Measurements from ENCODE around the gene CSRP2. TPM values are rescaled to one million over a fixed set of nuclear protein-coding genes. Genes with fewer than 3 reads are reported as not detected.

The CSRP2 gene
- 0.84 and 3.5 TPM in 2 replicates for total RNA-seq

DNA sequence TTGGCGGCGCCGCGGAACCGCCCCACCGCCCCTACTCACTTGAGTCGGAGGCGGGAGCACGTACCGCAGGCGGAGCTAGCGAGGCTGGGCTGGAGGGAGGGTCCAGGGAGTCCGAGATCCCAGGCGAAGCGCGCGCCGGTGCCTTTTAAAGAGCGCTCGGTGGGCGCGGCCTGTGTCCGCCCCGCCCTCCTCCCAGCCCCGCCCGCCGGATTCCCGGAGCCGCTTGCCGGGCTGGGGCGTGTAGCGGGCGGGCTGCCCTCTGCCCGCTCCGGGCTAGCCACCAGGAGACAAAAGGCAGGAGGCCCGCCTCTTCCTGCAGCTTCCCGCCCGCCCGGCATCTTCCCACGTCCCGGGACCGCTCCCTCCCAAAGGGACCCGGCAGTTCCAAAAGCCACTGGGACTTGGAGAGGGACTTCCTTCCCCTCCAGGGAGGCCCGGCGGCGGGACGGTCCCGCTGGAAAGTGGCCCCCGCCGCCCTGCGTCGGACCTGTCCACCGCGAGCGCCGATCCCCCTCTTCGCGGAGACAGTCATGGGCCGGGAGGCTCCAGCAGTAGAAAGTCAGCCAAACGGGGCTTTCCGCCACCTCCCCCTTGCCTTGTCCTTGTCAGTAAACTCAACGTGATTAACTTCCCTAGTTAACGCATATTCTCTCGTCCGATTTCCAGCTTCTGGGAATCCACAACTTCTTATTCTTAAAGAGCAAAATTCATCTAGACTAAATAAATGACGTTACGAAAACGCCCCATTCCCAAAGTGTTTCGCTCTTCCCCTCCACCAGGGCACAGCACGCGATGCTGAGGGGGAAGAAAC lies at the start of gene CSRP2:
CSRP2 (minus strand) TSS at position 121 of the 811 bp plus-strand sequence. CDS start 12,759 bp downstream, outside the sequence.
- intact Hi-C loops (cut with micrococcal nuclease): loop anchor here (2.0 to 10.0 kb wide), 2 partner anchors 114 to 136 kb away; partner anchors contain the start of gene ZDHHC17
- no peak within 1 kb of the TSS for H3K27ac Mint-ChIP-seq
- peaks cover 3% of the 10 kb centered on the region for H3K4me1 Mint-ChIP-seq (ENCODE audit: low read depth)
- H3K36me3 Mint-ChIP-seq (ENCODE audit: low read depth): no peaks in the 10 kb centered on the region
- H3K27me3 Mint-ChIP-seq (ENCODE audit: low read depth): peaks cover 62% of the 10 kb centered on the region
- peak; percentile 47 for DNase-seq (ENCODE audit: low spot score)
- H3K4me3 Mint-ChIP-seq (ENCODE audit: low read depth): peak within 1 kb of the TSS; percentile 89
- H3K9me3 Mint-ChIP-seq: no peaks in the 10 kb centered on the region

DNA sequence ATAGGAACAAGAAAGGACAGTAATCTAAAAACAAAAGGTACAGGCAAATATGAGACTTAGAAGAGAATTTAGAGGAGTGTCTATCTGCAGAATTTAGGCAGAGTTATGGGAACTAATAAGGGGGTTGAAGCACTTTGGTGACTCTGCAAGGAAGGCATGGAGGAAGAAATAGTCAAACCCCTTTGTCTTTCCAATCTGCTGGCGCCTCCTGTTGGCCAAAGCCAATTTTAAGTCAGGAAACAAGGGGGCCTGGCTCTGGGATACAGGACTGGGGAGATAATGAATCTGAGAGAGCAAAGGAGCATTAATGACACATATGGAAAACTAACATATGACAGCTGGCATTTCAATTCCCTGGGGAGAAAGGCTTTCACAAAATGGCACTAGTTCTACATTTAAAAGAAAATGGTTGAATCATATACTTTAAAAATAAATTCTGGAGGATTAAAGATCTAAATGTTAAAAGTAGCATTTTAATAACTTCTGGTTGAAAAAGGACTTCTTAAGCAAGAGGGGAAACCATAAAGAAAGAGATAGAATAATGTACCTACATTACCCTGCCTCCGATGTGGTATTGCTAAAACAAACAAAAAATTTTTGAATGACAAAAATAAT lies 48.5 kb upstream of the CSRP2 start:
- peaks cover 2% of the 10 kb centered on the region for H3K27me3 Mint-ChIP-seq (ENCODE audit: low read depth)
- no peaks in the 10 kb centered on the region for H3K36me3 Mint-ChIP-seq (ENCODE audit: low read depth)
- no peak overlapping the region for H3K27ac Mint-ChIP-seq
- no peak overlapping the region for H3K4me3 Mint-ChIP-seq (ENCODE audit: low read depth)
- DNase-seq (ENCODE audit: low spot score): no peak
- intact Hi-C loops (cut with micrococcal nuclease): loop anchor here (1.0 kb wide), 1 partner anchor 306 kb away; no protein-coding TSS in a partner anchor
- H3K4me1 Mint-ChIP-seq (ENCODE audit: low read depth): no peaks in the 10 kb centered on the region
- H3K9me3 Mint-ChIP-seq: no peaks in the 10 kb centered on the region

DNA sequence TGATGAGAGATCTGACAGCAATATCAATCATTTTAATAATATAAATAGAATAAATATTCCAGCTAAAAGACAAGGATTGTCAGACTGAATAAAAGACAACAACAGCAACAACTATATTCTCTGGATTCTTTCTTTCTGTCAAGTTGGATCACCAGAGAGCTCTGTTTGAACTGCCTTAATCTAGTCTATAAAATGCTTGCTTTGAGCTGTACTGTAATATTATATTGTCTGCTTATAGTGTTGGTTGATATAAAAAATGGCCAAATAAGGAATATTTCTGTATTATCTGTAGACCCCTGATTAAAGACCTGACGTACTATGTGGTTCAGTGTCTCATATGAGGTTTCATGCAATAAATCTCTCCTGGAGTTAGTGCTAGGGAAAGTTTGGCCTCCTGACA lies 46.3 kb upstream of the CSRP2 start:
- Mint-ChIP-seq H3K9me3 (no peaks in the 10 kb centered on the region), H3K4me1 (ENCODE audit: low read depth) (peaks cover 2% of the 10 kb centered on the region), H3K27ac (no peak overlapping the region), H3K36me3 (ENCODE audit: low read depth) (no peaks in the 10 kb centered on the region), H3K27me3 (ENCODE audit: low read depth) (peaks cover 3% of the 10 kb centered on the region), H3K4me3 (ENCODE audit: low read depth) (no peak overlapping the region)
- no peak for DNase-seq (ENCODE audit: low spot score)
- intact Hi-C loops (cut with micrococcal nuclease): no loop called here

DNA sequence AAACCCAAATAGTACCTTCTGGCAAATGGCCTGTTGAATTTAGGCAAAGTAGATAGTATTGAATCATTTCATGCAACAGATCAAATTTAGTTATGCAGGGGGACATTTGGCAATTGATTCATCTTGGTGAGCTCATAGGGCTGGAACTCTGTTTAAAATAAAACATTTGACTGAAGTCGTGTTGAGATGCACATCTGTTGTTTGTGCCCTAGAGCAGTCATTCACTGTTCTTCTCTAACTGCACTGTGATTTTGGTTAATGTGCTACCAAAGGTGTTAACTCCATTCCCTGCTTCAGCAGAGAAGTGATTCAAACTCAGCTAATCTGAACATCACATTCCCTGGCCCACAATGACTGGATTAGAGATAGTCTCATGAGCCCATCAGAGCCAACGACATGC lies 44.0 kb upstream of the CSRP2 start:
- Mint-ChIP-seq H3K4me1 (ENCODE audit: low read depth) (peaks cover 4% of the 10 kb centered on the region), H3K36me3 (ENCODE audit: low read depth) (no peaks in the 10 kb centered on the region), H3K27ac (no peak overlapping the region), H3K4me3 (ENCODE audit: low read depth) (no peak overlapping the region), H3K27me3 (ENCODE audit: low read depth) (peaks cover 3% of the 10 kb centered on the region), H3K9me3 (no peaks in the 10 kb centered on the region)
- intact Hi-C loops (cut with micrococcal nuclease): no loop called here
- DNase-seq (ENCODE audit: low spot score): no peak

DNA sequence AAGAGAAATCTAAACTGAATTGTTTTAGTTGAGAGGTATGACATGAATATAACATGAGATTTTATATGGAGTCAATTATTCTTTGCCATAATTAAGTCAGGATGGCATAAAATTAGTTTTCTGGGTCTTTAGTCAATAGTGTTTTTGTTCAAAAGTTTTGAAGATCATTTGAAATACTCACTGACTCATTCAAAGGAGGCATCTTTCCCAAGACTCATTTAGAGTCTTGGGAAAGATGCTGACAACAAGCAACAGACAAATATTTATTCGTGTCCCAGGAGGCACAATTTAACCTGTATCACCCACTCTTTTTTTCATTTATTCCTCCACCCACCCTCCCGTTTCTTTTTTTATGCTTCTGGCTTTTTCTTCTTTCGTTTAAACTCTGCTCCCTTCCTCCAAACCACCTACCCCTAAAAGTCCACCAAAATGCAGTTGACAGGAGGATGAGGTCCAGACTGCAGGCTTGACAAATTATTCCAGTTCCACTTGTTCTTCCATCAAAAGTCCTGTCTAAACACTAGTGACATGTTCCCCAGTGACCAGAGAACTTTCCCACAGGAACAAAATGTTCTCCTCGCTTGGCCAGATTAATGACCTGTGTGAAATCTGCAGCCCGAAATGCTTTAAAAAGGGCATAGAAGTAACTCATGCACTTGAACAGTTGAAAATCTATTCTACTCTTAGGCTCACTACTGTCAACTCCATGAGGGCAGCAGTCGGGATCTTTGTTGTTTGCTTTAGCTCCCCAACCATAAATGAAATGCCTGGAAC lies 43.3 kb upstream of the CSRP2 start:
- Mint-ChIP-seq H3K4me3 (ENCODE audit: low read depth) (no peak overlapping the region), H3K36me3 (ENCODE audit: low read depth) (no peaks in the 10 kb centered on the region), H3K4me1 (ENCODE audit: low read depth) (peaks cover 4% of the 10 kb centered on the region), H3K9me3 (no peaks in the 10 kb centered on the region), H3K27ac (no peak overlapping the region), H3K27me3 (ENCODE audit: low read depth) (peaks cover 3% of the 10 kb centered on the region)
- intact Hi-C loops (cut with micrococcal nuclease): no loop called here
- DNase-seq (ENCODE audit: low spot score): no peak

DNA sequence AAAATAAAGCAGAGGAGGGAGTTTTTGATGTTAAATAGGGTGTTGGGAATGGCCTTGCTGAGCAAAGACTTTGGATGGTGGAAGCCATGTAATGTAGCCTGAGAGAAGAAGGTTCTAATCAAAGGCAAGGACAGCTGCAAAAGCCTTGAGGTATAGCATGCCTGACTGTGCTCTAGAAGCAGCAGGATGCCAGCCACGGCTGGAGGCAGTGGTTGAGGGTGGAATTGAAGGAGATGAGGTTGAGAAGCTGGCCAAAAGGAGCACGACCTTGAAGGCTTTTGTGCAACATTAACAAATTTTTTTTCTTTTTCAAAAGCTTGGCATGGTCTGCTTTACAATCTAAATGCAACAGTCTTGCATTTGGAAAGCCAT lies 42.3 kb upstream of the CSRP2 start:
- Mint-ChIP-seq H3K27ac (no peak overlapping the region), H3K27me3 (ENCODE audit: low read depth) (peaks cover 3% of the 10 kb centered on the region), H3K36me3 (ENCODE audit: low read depth) (no peaks in the 10 kb centered on the region), H3K4me1 (ENCODE audit: low read depth) (peaks cover 4% of the 10 kb centered on the region), H3K9me3 (no peaks in the 10 kb centered on the region), H3K4me3 (ENCODE audit: low read depth) (no peak overlapping the region)
- intact Hi-C loops (cut with micrococcal nuclease): no loop called here
- DNase-seq (ENCODE audit: low spot score): no peak

DNA sequence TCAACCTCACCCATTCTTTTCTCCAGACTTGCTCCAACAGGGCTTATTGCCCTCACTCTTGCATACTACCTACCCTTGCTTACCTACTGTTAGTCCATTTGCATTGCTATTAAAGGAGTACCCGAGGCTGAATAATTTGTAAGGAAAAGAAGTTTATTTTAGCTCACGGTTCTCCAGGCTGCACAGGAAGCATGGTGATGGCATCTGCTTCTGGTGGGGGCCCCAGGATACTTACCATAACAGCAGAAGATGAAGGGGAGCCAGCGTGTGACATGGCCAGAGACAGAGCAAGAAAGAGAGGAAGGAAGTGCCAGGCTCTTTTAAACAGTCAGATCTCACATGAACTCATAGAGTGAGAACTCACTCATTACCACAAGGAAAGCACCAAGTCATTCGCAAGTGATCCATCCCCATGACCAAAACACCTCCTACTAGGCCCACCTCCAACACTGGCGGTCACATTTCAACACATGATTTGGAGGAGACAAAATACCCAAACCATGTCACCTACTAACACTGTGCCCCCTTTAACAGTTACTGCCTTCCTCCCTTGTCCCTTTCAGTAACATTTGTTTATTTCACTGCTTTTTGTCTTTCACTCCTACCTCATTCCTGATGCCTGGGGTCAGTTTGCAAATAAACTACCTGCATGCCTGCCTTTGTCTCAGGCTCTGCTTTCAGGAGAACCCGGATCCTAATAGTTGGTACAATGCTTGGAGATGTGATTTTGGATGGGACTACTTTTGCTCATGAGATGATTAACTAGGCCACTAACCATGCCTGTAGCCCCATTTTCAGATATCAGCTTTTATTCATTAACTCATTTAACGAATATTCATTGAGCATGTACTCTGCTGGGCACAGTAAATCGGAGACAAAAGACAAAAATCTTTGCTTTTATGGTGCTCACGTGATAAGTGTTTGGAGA lies 41.6 kb upstream of the CSRP2 start:
- Mint-ChIP-seq H3K4me1 (ENCODE audit: low read depth) (peaks cover 4% of the 10 kb centered on the region), H3K9me3 (no peaks in the 10 kb centered on the region), H3K27ac (no peak overlapping the region), H3K27me3 (ENCODE audit: low read depth) (peaks cover 6% of the 10 kb centered on the region), H3K4me3 (ENCODE audit: low read depth) (no peak overlapping the region), H3K36me3 (ENCODE audit: low read depth) (no peaks in the 10 kb centered on the region)
- DNase-seq (ENCODE audit: low spot score): no peak
- intact Hi-C loops (cut with micrococcal nuclease): no loop called here

DNA sequence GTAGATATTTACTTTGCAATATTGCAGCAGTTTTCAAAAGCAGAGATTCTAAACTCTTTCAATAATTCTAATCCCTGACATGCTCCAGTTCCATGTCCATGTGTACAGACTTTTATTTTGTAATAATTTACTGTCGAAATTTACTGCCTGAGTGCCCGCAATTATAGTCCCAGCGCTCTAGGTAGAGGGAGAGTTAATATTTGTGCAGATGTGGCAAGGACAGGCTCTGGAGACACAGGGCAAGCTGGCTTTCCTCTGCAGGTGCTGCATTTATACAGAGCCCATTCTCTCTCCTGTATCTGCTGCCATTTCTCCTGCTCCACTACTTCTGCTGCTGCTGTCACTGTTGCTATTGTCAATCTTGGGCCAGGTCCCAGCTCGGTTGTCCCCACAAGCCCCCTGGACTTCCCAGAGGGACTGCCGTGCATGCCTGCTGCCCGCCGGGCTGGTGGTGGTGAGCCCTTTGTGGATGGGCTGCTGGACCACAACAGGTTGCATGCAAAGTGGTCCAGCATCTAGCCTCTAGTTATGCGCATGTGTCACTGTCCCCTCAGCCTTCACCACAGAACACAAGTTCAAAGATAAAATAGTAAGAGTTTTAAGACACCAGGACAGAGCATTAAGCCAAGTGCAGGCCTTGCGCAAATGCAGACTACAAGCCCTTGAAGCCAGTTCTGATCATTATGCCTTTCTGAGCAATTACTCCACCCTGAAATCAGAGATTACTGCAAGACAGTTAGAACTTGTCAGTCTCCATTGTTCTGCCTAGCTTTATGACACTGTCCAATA lies 40.8 kb upstream of the CSRP2 start:
- intact Hi-C loops (cut with micrococcal nuclease): no loop called here
- H3K27ac Mint-ChIP-seq: no peak overlapping the region
- no peaks in the 10 kb centered on the region for H3K9me3 Mint-ChIP-seq
- H3K36me3 Mint-ChIP-seq (ENCODE audit: low read depth): no peaks in the 10 kb centered on the region
- H3K27me3 Mint-ChIP-seq (ENCODE audit: low read depth): peaks cover 8% of the 10 kb centered on the region
- no peak for DNase-seq (ENCODE audit: low spot score)
- peaks cover 4% of the 10 kb centered on the region for H3K4me1 Mint-ChIP-seq (ENCODE audit: low read depth)
- H3K4me3 Mint-ChIP-seq (ENCODE audit: low read depth): no peak overlapping the region

DNA sequence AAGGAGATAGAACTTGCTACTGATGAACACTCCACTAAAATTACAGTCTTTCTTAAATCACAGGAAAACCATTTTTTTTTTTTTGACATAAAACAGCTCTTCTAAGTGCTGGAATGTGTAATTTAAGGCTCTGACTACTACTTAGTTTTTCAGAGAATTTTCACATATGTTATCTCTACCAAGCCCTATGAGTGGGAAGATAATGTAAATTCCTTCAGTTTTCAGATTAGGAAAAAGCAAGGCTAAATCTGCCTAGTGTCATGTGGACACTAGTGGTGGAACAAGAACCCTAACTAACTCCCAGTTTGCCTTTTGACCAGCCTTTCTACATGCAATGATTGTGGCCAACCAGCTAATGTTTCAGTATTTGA lies 37.3 kb upstream of the CSRP2 start:
- no peak overlapping the region for H3K4me3 Mint-ChIP-seq (ENCODE audit: low read depth)
- no peak for DNase-seq (ENCODE audit: low spot score)
- intact Hi-C loops (cut with micrococcal nuclease): no loop called here

DNA sequence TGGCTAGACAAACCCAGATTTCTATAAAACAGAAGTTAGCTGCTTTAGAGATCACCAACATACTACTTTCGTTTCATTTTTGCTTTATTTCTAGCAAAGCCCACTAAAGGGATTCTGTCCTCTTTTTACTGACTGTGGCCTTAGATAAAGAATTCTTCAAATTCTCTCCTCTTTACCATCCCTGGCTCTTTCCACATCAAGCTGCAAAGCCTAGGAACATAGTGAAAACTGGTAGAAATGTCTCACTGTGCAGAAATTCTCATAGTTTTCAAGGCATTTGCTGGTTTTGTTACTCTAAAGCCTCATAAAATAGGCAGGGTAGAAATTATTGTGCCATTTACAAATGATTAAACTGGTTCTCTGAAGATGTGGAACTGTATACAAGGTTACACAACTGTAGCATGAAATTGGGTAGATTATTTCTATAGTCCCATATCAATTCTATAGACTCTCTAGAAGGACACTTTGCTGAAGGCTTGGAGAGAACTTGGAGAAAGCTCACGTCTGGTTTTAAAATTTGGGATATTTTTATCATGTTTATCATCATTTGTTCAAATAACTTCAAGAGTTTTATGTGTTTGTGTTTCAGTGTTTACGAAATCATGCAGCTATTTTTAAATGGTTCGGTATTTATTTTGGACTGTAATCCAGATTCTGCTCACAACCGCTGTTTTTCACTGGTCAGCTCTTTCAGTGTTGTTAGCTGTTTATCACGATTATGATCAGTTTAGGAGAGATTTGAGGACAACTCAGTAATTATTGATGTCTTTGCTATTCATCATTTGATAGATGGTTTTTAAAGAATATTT lies 36.7 kb upstream of the CSRP2 start:
- H3K4me3 Mint-ChIP-seq (ENCODE audit: low read depth): no peak overlapping the region
- no peaks in the 10 kb centered on the region for H3K36me3 Mint-ChIP-seq (ENCODE audit: low read depth)
- H3K4me1 Mint-ChIP-seq (ENCODE audit: low read depth): peaks cover 4% of the 10 kb centered on the region
- no peak overlapping the region for H3K27ac Mint-ChIP-seq
- DNase-seq (ENCODE audit: low spot score): no peak
- H3K9me3 Mint-ChIP-seq: no peaks in the 10 kb centered on the region
- H3K27me3 Mint-ChIP-seq (ENCODE audit: low read depth): peaks cover 7% of the 10 kb centered on the region
- intact Hi-C loops (cut with micrococcal nuclease): no loop called here

More for the DNA sequence above, 37.3 kb upstream of the CSRP2 start:
- no peak overlapping the region for H3K27ac Mint-ChIP-seq
- peaks cover 9% of the 10 kb centered on the region for H3K27me3 Mint-ChIP-seq (ENCODE audit: low read depth)
- peaks cover 4% of the 10 kb centered on the region for H3K4me1 Mint-ChIP-seq (ENCODE audit: low read depth)
- H3K9me3 Mint-ChIP-seq: no peaks in the 10 kb centered on the region
- H3K36me3 Mint-ChIP-seq (ENCODE audit: low read depth): no peaks in the 10 kb centered on the region

Measured in activated T-helper 2 cell treated with anti-CD3 and anti-CD28 coated beads, Interferon-gamma antibody, Interleukin-2, Interleukin-4, amounts not matched to agents 10 μg/mL and 5 μg/mL and 100 μg/mL, durations not matched to agents 14 hours and 24 hours and 36 hours (primary cell).